Measurements from ENCODE around the gene ZBTB4.
A peak's percentile ranks its signal among the peaks of the same experiment; 100 is the strongest.
"Not testable (repeated sequence)": the region's sequence is repeated elsewhere in the genome, so short reads cannot be mapped to it uniquely, and the experiment has no call there.

Gene ZBTB4

GRCh38 chr17:7476494-7476893, 2.9 kb downstream of the ZBTB4 start:
- TF ChIP-seq, protein P1, sequence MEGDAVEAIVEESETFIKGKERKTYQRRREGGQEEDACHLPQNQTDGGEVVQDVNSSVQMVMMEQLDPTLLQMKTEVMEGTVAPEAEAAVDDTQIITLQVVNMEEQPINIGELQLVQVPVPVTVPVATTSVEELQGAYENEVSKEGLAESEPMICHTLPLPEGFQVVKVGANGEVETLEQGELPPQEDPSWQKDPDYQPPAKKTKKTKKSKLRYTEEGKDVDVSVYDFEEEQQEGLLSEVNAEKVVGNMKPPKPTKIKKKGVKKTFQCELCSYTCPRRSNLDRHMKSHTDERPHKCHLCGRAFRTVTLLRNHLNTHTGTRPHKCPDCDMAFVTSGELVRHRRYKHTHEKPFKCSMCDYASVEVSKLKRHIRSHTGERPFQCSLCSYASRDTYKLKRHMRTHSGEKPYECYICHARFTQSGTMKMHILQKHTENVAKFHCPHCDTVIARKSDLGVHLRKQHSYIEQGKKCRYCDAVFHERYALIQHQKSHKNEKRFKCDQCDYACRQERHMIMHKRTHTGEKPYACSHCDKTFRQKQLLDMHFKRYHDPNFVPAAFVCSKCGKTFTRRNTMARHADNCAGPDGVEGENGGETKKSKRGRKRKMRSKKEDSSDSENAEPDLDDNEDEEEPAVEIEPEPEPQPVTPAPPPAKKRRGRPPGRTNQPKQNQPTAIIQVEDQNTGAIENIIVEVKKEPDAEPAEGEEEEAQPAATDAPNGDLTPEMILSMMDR (IDR thresholded peaks at IDR 0.05; ENCODE audit: low read depth, low read length), result no peak
- peak overlapping the region; percentile 87; the same call in 1 of the 2 replicates for H3K4me3 ChIP-seq (ENCODE audit: low read depth, low read length)

DNA sequence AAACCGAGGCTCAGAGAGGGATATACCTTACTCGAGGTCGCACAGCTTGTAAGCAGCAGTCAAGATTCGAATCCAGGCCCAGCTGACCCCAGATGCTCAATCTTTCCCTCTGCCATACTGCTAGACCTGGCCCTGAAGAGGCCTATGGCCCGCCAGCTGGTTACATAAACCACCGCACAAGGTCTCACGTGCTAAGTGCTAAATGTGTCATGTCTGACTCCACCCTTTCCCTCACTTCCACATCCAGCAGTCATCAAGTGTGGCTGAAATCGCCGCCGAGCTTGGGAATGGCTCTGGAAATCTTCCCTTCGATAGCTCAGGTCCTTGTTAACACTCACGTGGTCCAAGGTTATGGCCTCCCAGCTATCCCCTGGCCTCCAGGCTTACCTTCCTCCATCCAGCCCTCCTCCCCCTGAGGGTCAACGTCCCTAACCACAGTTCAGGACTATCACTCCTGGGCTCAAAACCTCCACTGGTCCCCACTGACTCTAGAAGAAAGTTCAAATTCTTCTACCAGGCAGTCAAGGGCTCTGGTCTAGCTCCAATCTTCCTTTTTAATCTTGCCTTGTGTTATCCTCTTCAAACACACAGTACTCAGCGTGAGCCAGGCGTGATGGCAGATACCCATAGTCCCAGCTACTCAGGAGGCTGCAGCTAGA, 3.5 kb downstream of the ZBTB4 start:
- H3K4me3 ChIP-seq (ENCODE audit: low read depth, low read length), result no peak overlapping the region
- TF ChIP-seq, protein P1 (IDR thresholded peaks at IDR 0.05; ENCODE audit: low read depth, low read length), result no peak

DNA sequence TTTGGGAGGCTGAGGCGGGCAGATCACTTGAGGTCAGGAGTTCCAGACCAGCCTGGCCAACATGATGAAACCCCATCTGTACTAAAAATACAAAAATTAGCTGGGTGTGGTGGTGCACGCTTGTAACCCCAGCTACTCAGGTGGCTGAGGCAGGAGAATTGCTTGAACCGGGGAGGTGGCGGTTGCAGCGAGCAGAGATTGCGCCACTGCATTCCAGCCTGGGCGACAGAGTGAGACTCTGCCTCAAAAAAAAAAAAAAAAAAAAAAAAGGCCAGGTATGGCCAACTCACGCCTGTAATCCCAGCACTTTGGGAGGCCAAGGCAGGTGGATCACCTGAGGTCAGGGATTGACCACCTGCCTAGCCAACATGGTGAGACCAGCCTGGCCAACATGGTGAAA, 4.7 kb downstream of the ZBTB4 start:
- not testable (repeated sequence) for H3K4me3 ChIP-seq (ENCODE audit: low read depth, low read length)

DNA sequence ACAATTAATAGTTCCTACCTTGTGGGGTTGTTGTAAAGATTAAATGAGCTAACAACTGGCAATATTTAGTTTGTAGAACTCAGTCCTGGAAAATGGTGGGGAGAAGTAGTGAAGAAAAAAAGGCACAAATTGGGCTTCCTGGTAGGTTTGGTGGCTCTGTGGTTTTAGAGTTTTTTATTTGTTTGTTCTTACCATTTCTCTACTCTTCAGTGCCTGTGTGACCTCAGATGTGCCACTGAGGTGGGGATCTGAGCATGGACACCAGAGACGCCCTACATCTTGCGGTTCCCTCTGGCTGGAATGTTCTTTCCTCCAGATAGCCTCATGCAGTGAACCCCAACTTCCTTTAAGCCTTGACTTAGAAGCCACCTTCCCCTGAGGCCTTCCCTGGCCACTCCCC, 7.7 kb downstream of the ZBTB4 start:
- H3K4me3 ChIP-seq (ENCODE audit: low read depth, low read length), result no peak overlapping the region
- TF ChIP-seq, protein P1 (IDR thresholded peaks at IDR 0.05; ENCODE audit: low read depth, low read length), result no peak

DNA sequence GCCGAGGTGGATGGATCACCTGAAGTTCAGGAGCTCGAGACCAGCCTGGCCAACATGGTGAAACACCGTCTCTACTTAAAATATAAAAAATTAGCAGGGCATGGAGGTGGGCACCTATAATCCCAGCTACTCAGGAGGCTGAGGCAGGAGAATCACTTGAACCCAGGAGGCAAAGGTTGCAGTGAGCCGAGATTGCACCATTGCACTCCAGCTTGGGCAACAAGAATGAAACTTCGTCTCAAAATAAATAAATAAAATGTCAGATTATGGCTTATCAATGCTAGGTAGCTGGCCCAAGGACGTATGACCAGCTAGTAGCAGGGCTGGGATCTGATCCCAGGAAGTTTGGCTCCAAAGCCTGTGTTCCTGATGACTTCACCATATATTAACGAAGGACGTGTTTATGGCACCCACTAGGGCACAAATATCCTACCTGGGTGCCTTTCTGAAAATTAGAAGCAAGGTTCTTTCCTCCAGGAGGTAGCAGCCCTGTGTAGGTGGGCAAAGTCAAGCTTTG, 8.9 kb downstream of the ZBTB4 start:
- not testable (repeated sequence) for H3K4me3 ChIP-seq (ENCODE audit: low read depth, low read length)

DNA sequence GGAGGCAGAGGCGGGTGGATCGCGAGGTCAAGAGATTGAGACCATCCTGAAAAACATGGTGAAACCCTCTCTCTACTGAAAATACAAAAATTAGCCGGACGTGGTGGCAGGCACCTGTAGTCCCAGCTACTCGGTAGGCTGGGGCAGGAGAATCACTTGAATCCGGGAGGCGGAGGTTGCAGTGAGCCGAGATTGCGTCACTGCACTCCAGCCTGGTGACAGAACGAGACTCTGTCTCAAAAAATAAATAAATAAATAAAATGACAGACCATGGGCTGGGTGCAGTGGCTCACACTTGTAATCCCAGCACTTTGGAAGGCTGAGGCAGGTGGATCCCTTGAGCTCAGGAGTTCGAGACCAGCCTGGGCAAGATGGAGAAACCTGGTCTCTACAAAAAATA, 9.6 kb downstream of the ZBTB4 start:
- H3K4me3 ChIP-seq (ENCODE audit: low read depth, low read length), result not testable (repeated sequence)

- H3K4me3 ChIP-seq (ENCODE audit: low read depth, low read length), result no peak overlapping the region
- TF ChIP-seq, protein P1 (IDR thresholded peaks at IDR 0.05; ENCODE audit: low read depth, low read length), result no peak
These were observed 10.5 kb downstream of the ZBTB4 start for GRCh38 chr17:7468804-7469389.

- H3K4me3 ChIP-seq (ENCODE audit: low read depth, low read length), result no peak overlapping the region
- TF ChIP-seq, protein P1 (IDR thresholded peaks at IDR 0.05; ENCODE audit: low read depth, low read length), result no peak
These were observed 11.1 kb downstream of the ZBTB4 start for GRCh38 chr17:7468290-7468689.

DNA sequence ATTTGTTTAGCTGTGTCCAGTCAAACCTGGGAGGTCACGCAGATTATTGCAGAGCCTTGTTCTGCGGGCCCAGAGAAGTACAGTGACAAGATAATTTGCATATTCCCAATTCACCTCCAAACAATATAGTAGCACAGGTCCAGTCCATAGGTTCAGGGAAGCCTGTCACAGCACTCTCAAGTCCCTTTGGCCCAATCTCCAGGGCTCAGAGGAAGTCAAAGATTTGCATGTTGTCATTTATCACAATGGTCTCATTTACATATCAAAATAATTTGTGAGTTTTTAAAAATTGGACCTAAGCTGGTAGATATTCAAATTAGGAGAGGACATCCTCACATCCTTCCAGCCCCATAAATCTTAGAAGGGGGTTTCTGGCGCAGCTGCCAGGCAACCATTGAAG, 11.9 kb downstream of the ZBTB4 start:
- TF ChIP-seq, protein P1 (IDR thresholded peaks at IDR 0.05; ENCODE audit: low read depth, low read length), result no peak
- no peak overlapping the region for H3K4me3 ChIP-seq (ENCODE audit: low read depth, low read length)
